22Rv1 (cell line): ENCODE results near the gene NPTX1.

Experiments
- CTCF ChIP-seq: fragments of 450-650 bp; IDR thresholded peaks from 2 replicates; pipeline ENCODE4 v1.5.1; 2017; ENCODE audit warnings: mild to moderate bottlenecking
- ZFX ChIP-seq: fragments of 450-650 bp; IDR thresholded peaks from 2 replicates; pipeline ENCODE4 v1.6.1; 2017; ENCODE audit warnings: antibody characterized with exemption, borderline replicate concordance

GRCh38 chr17:80503031-80503430, 26.6 kb upstream of the NPTX1 start:
- no peak for TF ChIP-seq CTCF
- no peak for TF ChIP-seq ZFX
